ENCODE data around the gene TAAR6. TPM values are rescaled to one million over a fixed set of nuclear protein-coding genes. Genes with fewer than 3 reads are reported as not detected.

TAAR6 gene
- total and polyA plus RNA-seq, 2 of the 4 experiments (the other 2 are of a cell fraction), result not detected

DNA sequence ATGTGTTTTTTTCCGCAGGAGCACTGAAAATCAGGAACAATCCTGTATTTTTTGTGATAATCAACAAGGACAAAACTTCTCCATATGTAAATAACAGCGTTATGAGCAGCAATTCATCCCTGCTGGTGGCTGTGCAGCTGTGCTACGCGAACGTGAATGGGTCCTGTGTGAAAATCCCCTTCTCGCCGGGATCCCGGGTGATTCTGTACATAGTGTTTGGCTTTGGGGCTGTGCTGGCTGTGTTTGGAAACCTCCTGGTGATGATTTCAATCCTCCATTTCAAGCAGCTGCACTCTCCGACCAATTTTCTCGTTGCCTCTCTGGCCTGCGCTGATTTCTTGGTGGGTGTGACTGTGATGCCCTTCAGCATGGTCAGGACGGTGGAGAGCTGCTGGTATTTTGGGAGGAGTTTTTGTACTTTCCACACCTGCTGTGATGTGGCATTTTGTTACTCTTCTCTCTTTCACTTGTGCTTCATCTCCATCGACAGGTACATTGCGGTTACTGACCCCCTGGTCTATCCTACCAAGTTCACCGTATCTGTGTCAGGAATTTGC lies at the start of gene TAAR6 (continued):
- TF ChIP-seq FOS (IDR thresholded peaks at IDR 0.05; ENCODE audit: low read depth, low read length) (no peak), RAD21 (IDR thresholded peaks at IDR 0.05; ENCODE audit: low read length) (no peak)

- Histone ChIP-seq H2BK120ac (ENCODE audit: low read depth, low read length) (no peak overlapping the region), H3K23ac (ENCODE audit: low read depth, low read length) (no peak overlapping the region), H4K8ac (ENCODE audit: low read depth in 2 of 2, low read length in 2 of 2) (no peak overlapping the region), H3K79me1 (ENCODE audit: low read depth in 1 of 2, low read length in 2 of 2) (no peaks in the 10 kb centered on the region), H3K27ac (ENCODE audit: insufficient read depth, low read length) (no peak overlapping the region), H3K4me3 (ENCODE audit: insufficient read depth, low read depth, low read length) (no peak overlapping the region), H3K9me3 (ENCODE audit: control insufficient read depth, insufficient read depth, low read length) (peaks cover 6% of the 10 kb centered on the region; the same call in 1 of the 2 replicates), H2AK9ac (replicated peaks; ENCODE audit: low read depth, low read length, poor library complexity) (no peak overlapping the region), H3K27me3 (ENCODE audit: control insufficient read depth, insufficient read depth, low read length) (peaks cover 26% of the 10 kb centered on the region), H4K91ac (ENCODE audit: insufficient read depth, low read depth, low read length) (no peak overlapping the region), H3K4ac (ENCODE audit: low read depth, low read length) (no peak overlapping the region), H2BK5ac (ENCODE audit: low read depth, low read length, poor library complexity, severe bottlenecking) (no peak overlapping the region), H3K9me1 (ENCODE audit: insufficient read depth, low read length) (no peaks in the 10 kb centered on the region), H4K20me1 (ENCODE audit: insufficient read depth, low read length) (no peaks in the 10 kb centered on the region), H3K36me3 (ENCODE audit: control insufficient read depth, insufficient read depth, low read length) (no peaks in the 10 kb centered on the region), H2BK20ac (ENCODE audit: low read depth, low read length) (no peak overlapping the region), H3K9ac (ENCODE audit: low read depth, low read length) (no peak overlapping the region), H3K18ac (ENCODE audit: low read depth, low read length) (no peak overlapping the region), H4K5ac (ENCODE audit: low read depth, low read length) (no peak overlapping the region), H2AK5ac (ENCODE audit: low read depth, low read length) (no peak overlapping the region), H3K4me2 (ENCODE audit: low read depth, low read length) (no peak overlapping the region), H3K4me1 (ENCODE audit: control insufficient read depth, insufficient read depth, low read length) (no peaks in the 10 kb centered on the region), H3K14ac (replicated peaks; ENCODE audit: low read depth, low read length) (no peak overlapping the region), H3K56ac (ENCODE audit: extremely low read depth, insufficient read depth, low read length) (no peak overlapping the region), H2BK15ac (ENCODE audit: low read depth, low read length) (no peak overlapping the region), H2AFZ (replicated peaks; ENCODE audit: low read length, poor library complexity) (no peak overlapping the region)
- dilution Hi-C loops (cut with HindIII; ENCODE audit: low sequenced_read_pairs, unreplicated experiment), result no loop called here
- ChIA-PET CTCF (no interaction called here), POLR2A (ENCODE audit: unreplicated experiment) (no interaction called here)
- no peak for ATAC-seq (ENCODE audit: low read depth)
- WGBS, 2 experiments (ENCODE audit: extremely low coverage in 2 of 2, insufficient read length in 1 of 2), result no CpG with 5 or more reads among the region's 2 CpGs
- no TSS peak for BruUV-seq (replicated peaks)
- in situ Hi-C loops (cut with MboI; ENCODE audit: low sequenced_read_pairs), result no loop called here
- intact Hi-C loops (cut with micrococcal nuclease), result no loop called here
- TF ChIP-seq, protein P1, sequence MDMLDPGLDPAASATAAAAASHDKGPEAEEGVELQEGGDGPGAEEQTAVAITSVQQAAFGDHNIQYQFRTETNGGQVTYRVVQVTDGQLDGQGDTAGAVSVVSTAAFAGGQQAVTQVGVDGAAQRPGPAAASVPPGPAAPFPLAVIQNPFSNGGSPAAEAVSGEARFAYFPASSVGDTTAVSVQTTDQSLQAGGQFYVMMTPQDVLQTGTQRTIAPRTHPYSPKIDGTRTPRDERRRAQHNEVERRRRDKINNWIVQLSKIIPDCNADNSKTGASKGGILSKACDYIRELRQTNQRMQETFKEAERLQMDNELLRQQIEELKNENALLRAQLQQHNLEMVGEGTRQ (IDR thresholded peaks at IDR 0.05; ENCODE audit: low read depth, low read length), result no peak
- TF ChIP-seq RCOR1 (IDR thresholded peaks at IDR 0.05; ENCODE audit: insufficient replicate concordance, low read length) (no peak), BHLHE40 (IDR thresholded peaks at IDR 0.05; ENCODE audit: low read depth, low read length) (no peak), RAD21 (IDR thresholded peaks at IDR 0.05; ENCODE audit: low read length) (no peak), MAFK (IDR thresholded peaks at IDR 0.05; ENCODE audit: low read depth, low read length) (no peak), ELK1 (IDR thresholded peaks at IDR 0.05; ENCODE audit: borderline replicate concordance, low read depth, low read length) (no peak)
- DNase-seq, result peak; percentile 44
These were observed 49.2 kb upstream of the TAAR6 start for GRCh38 chr6:132520953-132521352.
